Neural cell (in vitro differentiated cells): ENCODE data around the gene JMJD7. TPM values are rescaled to one million over a fixed set of nuclear protein-coding genes. Genes with fewer than 3 reads are reported as not detected.

Experiments
- H2AFZ ChIP-seq: fragments of 200-600, 300-800 bp; sonication (generic), shearing (Covaris generic); 2 replicates; pipeline ENCODE4 v1.6.0; 2014; ENCODE audit warnings: low read depth, mild to moderate bottlenecking, antibody characterized with exemption, low read length, moderate library complexity
- H3F3A ChIP-seq: fragments of 200-600 bp; shearing (Covaris generic); 2 replicates; pipeline ENCODE4 v1.6.1; 2016; ENCODE audit warnings: mild to moderate bottlenecking, moderate library complexity, mixed read lengths, antibody characterized with exemption, low read length; ENCODE audit not compliant: insufficient read depth, poor library complexity, severe bottlenecking
- H3K27ac ChIP-seq: fragments of 200-600, 300-800 bp; sonication (generic), shearing (Covaris generic); 2 replicates; pipeline ENCODE4 v1.5.1; 2014; ENCODE audit warnings: mild to moderate bottlenecking, low read length, moderate library complexity
- H3K27me3 ChIP-seq: fragments of 300-800, 200-600 bp; sonication (generic), shearing (Covaris generic); 2 replicates; pipeline ENCODE4 v1.6.0; 2014; ENCODE audit warnings: mild to moderate bottlenecking, low read depth, low read length, moderate library complexity; ENCODE audit not compliant: insufficient read depth
- H3K36me3 ChIP-seq: fragments of 300-800, 200-600 bp; sonication (generic), shearing (Covaris generic); 2 replicates; pipeline ENCODE4 v1.5.1; 2014; ENCODE audit warnings: mild to moderate bottlenecking, antibody characterized with exemption, low read length, moderate library complexity; ENCODE audit not compliant: insufficient read depth
- H3K4me2 ChIP-seq: fragments of 300-800, 200-600 bp; sonication (generic), shearing (Covaris generic); 2 replicates; pipeline ENCODE4 v1.6.0; 2014; ENCODE audit warnings: mild to moderate bottlenecking, low read length
- H3K4me3 ChIP-seq: fragments of 300-800, 200-600 bp; sonication (generic), shearing (Covaris generic); 2 replicates; pipeline ENCODE4 v1.5.1; 2014; ENCODE audit warnings: mild to moderate bottlenecking, low read length, moderate library complexity
- H3K79me2 ChIP-seq: fragments of 200-600 bp; shearing (Covaris generic); replicated peaks from 2 replicates; pipeline ENCODE4 v1.6.0; 2014; ENCODE audit warnings: mild to moderate bottlenecking, low read length, moderate library complexity; ENCODE audit not compliant: insufficient read depth
- H3K9ac ChIP-seq: fragments of 300-800, 200-600 bp; sonication (generic), shearing (Covaris generic); 2 replicates; pipeline ENCODE4 v1.6.1; 2016; ENCODE audit warnings: mild to moderate bottlenecking, low read length, mixed read lengths
- H3K9me2 ChIP-seq: fragments of 200-600 bp; shearing (Covaris generic); 2 replicates; pipeline ENCODE4 v1.6.1; 2016; ENCODE audit warnings: mild to moderate bottlenecking, low read length, mixed read lengths; ENCODE audit not compliant: insufficient read depth
- H3K9me3 ChIP-seq: fragments of 200-600, 300-800 bp; sonication (generic), shearing (Covaris generic); 2 replicates; pipeline ENCODE4 v1.6.1; 2016; ENCODE audit warnings: mild to moderate bottlenecking, mixed run types, low read length, moderate library complexity, mixed read lengths
- H4K20me1 ChIP-seq: fragments of 200-600 bp; shearing (Covaris generic); 2 replicates; pipeline ENCODE4 v1.6.1; 2016; ENCODE audit warnings: mild to moderate bottlenecking, mixed run types; ENCODE audit not compliant: insufficient read depth
- CTCF ChIP-seq: fragments of 450-650 bp; IDR thresholded peaks from 2 replicates; pipeline ENCODE4 v1.5.1; 2014; ENCODE audit warnings: antibody characterized with exemption, mild to moderate bottlenecking, moderate library complexity; ENCODE audit not compliant: poor library complexity, severe bottlenecking
- EP300 ChIP-seq: fragments of 450-650 bp; conservative IDR thresholded peaks from 2 replicates; pipeline ENCODE4 v1.6.1; 2014; ENCODE audit warnings: antibody characterized with exemption, mild to moderate bottlenecking, moderate library complexity; ENCODE audit not compliant: poor library complexity, severe bottlenecking
- EZH2 ChIP-seq: fragments of 200-600, 300-800 bp; shearing (Covaris generic), sonication (generic); IDR thresholded peaks from 2 replicates; pipeline ENCODE4 v1.6.1; 2014; ENCODE audit warnings: antibody characterized with exemption, low read length, borderline replicate concordance, mild to moderate bottlenecking; ENCODE audit not compliant: insufficient read depth, poor library complexity, severe bottlenecking
- MXI1 ChIP-seq: fragments of 450-650 bp; conservative IDR thresholded peaks from 2 replicates; pipeline ENCODE4 v1.6.1; 2014; ENCODE audit warnings: antibody characterized with exemption, mild to moderate bottlenecking; ENCODE audit not compliant: poor library complexity, severe bottlenecking
- POLR2AphosphoS5 ChIP-seq: IDR thresholded peaks from 2 replicates; pipeline ENCODE4 v1.6.1; 2012
- RAD21 ChIP-seq: fragments of 450-650 bp; conservative IDR thresholded peaks from 2 replicates; pipeline ENCODE4 v1.6.1; 2014; ENCODE audit warnings: antibody characterized with exemption, mild to moderate bottlenecking, moderate library complexity
- SMC3 ChIP-seq: fragments of 450-650 bp; conservative IDR thresholded peaks from 2 replicates; pipeline ENCODE4 v1.6.1; 2014; ENCODE audit warnings: antibody characterized with exemption, mild to moderate bottlenecking, moderate library complexity; ENCODE audit not compliant: poor library complexity
- TAF1 ChIP-seq: IDR thresholded peaks from 2 replicates; pipeline ENCODE4 v1.6.1; 2012; ENCODE audit warnings: low read depth
- polyA plus RNA-seq: library from polyadenylated mRNA; depleted of rRNA; stranded (reverse); fragments of >200 nt; gene quantifications from 2 replicates; pipeline ENCODE4 v1.2.3, GENCODE V29; 2014
- TF ChIP-seq, protein P1 (sequence below): IDR thresholded peaks from 2 replicates; pipeline ENCODE4 v1.6.1; 2012; ENCODE audit warnings: borderline replicate concordance

The JMJD7 gene
- polyA plus RNA-seq, 1 donor from 2014 or later = 14.0 TPM

GRCh38 chr15:41779662-41780157 is 48.2 kb upstream of the JMJD7 start:
- TF ChIP-seq CTCF = no peak
- no peak for TF ChIP-seq POLR2AphosphoS5
- TF ChIP-seq RAD21 = no peak
- TF ChIP-seq EP300 = no peak
- no peak for TF ChIP-seq TAF1
- TF ChIP-seq, protein P1, sequence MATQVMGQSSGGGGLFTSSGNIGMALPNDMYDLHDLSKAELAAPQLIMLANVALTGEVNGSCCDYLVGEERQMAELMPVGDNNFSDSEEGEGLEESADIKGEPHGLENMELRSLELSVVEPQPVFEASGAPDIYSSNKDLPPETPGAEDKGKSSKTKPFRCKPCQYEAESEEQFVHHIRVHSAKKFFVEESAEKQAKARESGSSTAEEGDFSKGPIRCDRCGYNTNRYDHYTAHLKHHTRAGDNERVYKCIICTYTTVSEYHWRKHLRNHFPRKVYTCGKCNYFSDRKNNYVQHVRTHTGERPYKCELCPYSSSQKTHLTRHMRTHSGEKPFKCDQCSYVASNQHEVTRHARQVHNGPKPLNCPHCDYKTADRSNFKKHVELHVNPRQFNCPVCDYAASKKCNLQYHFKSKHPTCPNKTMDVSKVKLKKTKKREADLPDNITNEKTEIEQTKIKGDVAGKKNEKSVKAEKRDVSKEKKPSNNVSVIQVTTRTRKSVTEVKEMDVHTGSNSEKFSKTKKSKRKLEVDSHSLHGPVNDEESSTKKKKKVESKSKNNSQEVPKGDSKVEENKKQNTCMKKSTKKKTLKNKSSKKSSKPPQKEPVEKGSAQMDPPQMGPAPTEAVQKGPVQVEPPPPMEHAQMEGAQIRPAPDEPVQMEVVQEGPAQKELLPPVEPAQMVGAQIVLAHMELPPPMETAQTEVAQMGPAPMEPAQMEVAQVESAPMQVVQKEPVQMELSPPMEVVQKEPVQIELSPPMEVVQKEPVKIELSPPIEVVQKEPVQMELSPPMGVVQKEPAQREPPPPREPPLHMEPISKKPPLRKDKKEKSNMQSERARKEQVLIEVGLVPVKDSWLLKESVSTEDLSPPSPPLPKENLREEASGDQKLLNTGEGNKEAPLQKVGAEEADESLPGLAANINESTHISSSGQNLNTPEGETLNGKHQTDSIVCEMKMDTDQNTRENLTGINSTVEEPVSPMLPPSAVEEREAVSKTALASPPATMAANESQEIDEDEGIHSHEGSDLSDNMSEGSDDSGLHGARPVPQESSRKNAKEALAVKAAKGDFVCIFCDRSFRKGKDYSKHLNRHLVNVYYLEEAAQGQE = no peak
- no peaks in the 10 kb centered on the region for H3K27me3 ChIP-seq
- no peaks in the 10 kb centered on the region for H3K36me3 ChIP-seq
- H3F3A ChIP-seq = no peaks in the 10 kb centered on the region
- H3K9me3 ChIP-seq = no peaks in the 10 kb centered on the region
- H3K27ac ChIP-seq = no peak overlapping the region
- no peak overlapping the region for H2AFZ ChIP-seq
- H3K4me3 ChIP-seq = no peak overlapping the region
- H3K9ac ChIP-seq = no peak overlapping the region
- peaks cover 36% of the 10 kb centered on the region for H3K79me2 ChIP-seq
- H4K20me1 ChIP-seq = no peaks in the 10 kb centered on the region
- no peak overlapping the region for H3K4me2 ChIP-seq
- H3K9me2 ChIP-seq = no peaks in the 10 kb centered on the region

DNA sequence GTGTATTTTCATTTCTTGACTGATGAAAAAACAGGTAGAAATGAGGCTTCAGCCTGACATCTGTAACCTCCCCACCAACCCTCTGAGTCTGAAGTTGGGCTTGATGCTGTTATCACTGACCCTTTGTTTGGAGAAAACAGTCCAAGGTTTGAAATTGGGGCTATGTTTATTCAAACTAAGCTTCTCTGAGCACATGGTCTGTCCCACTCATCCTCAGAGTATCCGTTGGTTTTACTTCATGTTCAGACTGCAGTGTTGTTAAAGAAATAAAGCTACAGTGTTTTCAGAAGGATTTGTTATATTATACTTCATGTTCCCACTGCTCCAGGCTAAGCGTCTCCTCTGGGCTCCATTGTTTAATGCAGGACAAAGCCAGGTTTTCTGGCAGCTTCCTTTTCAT is 47.6 kb upstream of the JMJD7 start:
- H3K9ac ChIP-seq = no peak overlapping the region
- peaks cover 38% of the 10 kb centered on the region for H3K79me2 ChIP-seq
- H3F3A ChIP-seq = no peaks in the 10 kb centered on the region

More for the DNA sequence above, 47.6 kb upstream of the JMJD7 start:
- Histone ChIP-seq H3K4me3 (no peak overlapping the region), H3K9me2 (no peaks in the 10 kb centered on the region), H3K9me3 (no peaks in the 10 kb centered on the region), H3K4me2 (no peak overlapping the region), H3K27me3 (no peaks in the 10 kb centered on the region), H4K20me1 (no peaks in the 10 kb centered on the region), H2AFZ (no peak overlapping the region), H3K27ac (no peak overlapping the region), H3K36me3 (no peaks in the 10 kb centered on the region)
- TF ChIP-seq, protein P1 = no peak
- TF ChIP-seq SMC3 (no peak), MXI1 (no peak), EZH2 (no peak), TAF1 (no peak), CTCF (no peak)
